Muscle layer of duodenum (tissue), 2 donors: ENCODE data around the gene RBFOX2.

Experiments
- H3K27ac ChIP-seq: one replicate; pipeline ENCODE4 v1.7.0; 2013; ENCODE audit warnings: mild to moderate bottlenecking, low read length
- H3K27me3 ChIP-seq: one replicate; pipeline ENCODE4 v1.7.0; 2013; ENCODE audit warnings: low read depth, mild to moderate bottlenecking, control low read depth, low read length
- H3K36me3 ChIP-seq, 2 donors: one replicate each; pipeline ENCODE4 v1.7.0; 2013; ENCODE audit warnings: low read length in 2 of 2, control low read depth in 1 of 2, mild to moderate bottlenecking in 1 of 2; ENCODE audit not compliant: insufficient read depth in 2 of 2, control insufficient read depth in 1 of 2
- H3K4me1 ChIP-seq, 2 donors: one replicate each; pipeline ENCODE4 v1.7.0; 2013; ENCODE audit warnings: low read length in 2 of 2, mild to moderate bottlenecking in 2 of 2, control low read depth in 1 of 2, moderate library complexity in 1 of 2; ENCODE audit not compliant: insufficient read depth in 2 of 2, control insufficient read depth in 1 of 2
- H3K4me3 ChIP-seq, 2 donors: one replicate each; pipeline ENCODE4 v1.7.0; 2013; ENCODE audit warnings: low read length in 2 of 2, low read depth in 1 of 2, mild to moderate bottlenecking in 1 of 2
- H3K9me3 ChIP-seq, 2 donors: one replicate each; pipeline ENCODE4 v1.7.0; 2013; ENCODE audit warnings: low read length in 2 of 2, control low read depth in 1 of 2, mild to moderate bottlenecking in 1 of 2; ENCODE audit not compliant: control insufficient read depth in 1 of 2
- donor health status: healthy.

RBFOX2 gene

DNA sequence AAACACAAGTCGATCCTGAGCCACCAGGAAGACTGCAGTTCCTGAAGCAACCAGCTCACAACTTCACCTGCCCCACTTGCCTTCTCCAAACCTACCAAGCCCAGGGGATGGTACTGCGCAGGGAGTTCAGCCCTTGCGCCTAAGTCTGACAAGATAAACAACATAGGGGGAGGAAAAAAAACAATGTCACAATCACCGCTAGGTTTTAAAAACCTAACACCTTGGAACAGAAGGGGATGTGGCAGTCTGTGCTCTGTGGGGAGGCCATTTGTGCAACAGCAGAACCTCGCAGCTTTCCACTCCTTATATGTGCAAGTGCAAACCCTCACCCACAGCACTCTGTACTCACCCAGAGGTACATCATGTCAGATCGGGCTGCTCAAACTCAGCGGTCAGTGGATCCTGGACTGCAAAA, 134.2 kb downstream of the RBFOX2 start:
- H3K36me3 ChIP-seq = no peaks in the 10 kb centered on the region
- peak overlapping the region; percentile 35 to 59 for H3K4me3 ChIP-seq
- no peaks in the 10 kb centered on the region for H3K9me3 ChIP-seq
- H3K4me1 ChIP-seq = peaks cover 6 to 39% of the 10 kb centered on the region in 2 donors
- no peaks in the 10 kb centered on the region for H3K27me3 ChIP-seq
- H3K27ac ChIP-seq = peak overlapping the region; percentile 65

DNA sequence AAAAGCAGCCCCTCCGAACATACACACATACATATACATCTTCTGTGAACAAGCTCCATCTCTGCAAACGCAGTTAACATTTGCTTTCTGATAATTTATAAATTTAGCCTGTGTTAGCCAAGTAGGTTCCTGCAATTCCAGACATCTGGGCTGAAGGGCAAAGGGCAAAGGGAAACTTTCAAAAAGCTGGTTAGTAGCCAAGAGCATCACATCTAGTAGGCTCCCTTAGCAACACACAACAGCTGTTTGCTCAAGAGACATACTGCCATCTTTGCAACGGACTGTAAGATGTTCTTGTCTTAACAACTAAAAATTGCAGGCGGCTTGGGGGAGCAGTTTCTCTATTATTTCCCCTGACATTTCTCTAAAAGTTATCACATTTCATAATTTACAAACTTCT, 134.9 kb downstream of the RBFOX2 start:
- peak overlapping the region; percentile 35 to 59 for H3K4me3 ChIP-seq
- no peaks in the 10 kb centered on the region for H3K27me3 ChIP-seq
- peaks cover 6 to 39% of the 10 kb centered on the region in 2 donors for H3K4me1 ChIP-seq
- no peaks in the 10 kb centered on the region for H3K36me3 ChIP-seq
- H3K9me3 ChIP-seq = no peaks in the 10 kb centered on the region
- H3K27ac ChIP-seq = peak overlapping the region; percentile 65

DNA sequence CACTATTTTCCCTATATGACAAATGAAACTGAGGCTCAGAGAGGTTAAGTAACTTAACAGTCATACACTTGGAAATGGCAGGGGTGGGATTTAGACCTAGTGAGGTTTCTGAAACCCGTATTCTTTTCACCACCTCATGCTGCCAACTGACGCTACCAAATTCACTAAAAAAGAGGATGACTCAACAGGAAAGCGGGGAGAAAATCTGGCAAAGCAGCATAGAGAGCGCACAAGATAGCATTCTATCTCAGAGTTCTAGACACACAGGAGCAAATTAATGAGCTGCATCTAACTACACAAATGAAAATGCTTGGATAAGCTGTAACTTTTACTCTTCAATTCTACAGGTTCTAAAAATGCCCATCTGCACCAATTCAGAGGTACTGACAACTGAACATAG, 136.4 kb downstream of the RBFOX2 start:
- no peaks in the 10 kb centered on the region for H3K9me3 ChIP-seq
- no peaks in the 10 kb centered on the region for H3K27me3 ChIP-seq
- no peaks in the 10 kb centered on the region for H3K36me3 ChIP-seq
- peak overlapping the region; percentile 1 to 59 for H3K4me3 ChIP-seq
- H3K4me1 ChIP-seq = peaks cover 6 to 39% of the 10 kb centered on the region in 2 donors
- H3K27ac ChIP-seq = no peak overlapping the region

DNA sequence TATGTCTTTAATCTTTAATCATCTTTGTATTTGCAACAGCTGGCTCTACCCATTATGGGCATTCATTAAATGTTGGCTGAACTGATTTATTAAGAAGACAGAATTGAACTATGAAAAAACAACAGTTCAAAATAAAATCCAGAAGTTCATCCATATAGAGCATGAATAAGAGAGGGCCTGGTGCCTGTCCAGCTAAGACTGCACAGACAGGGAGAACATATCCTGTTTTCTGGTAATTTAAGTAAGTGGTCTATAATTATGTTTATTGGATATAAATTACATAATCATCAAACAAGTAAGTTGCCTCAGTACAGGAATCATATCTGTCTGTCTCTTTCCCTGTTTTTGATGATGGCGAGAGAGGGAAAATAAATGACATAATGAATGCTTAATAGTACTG, 137.2 kb downstream of the RBFOX2 start:
- no peak overlapping the region for H3K4me3 ChIP-seq
- H3K9me3 ChIP-seq = no peaks in the 10 kb centered on the region
- no peak overlapping the region for H3K27ac ChIP-seq
- no peaks in the 10 kb centered on the region for H3K36me3 ChIP-seq
- no peaks in the 10 kb centered on the region for H3K27me3 ChIP-seq
- H3K4me1 ChIP-seq = peaks cover 6 to 37% of the 10 kb centered on the region in 2 donors

DNA sequence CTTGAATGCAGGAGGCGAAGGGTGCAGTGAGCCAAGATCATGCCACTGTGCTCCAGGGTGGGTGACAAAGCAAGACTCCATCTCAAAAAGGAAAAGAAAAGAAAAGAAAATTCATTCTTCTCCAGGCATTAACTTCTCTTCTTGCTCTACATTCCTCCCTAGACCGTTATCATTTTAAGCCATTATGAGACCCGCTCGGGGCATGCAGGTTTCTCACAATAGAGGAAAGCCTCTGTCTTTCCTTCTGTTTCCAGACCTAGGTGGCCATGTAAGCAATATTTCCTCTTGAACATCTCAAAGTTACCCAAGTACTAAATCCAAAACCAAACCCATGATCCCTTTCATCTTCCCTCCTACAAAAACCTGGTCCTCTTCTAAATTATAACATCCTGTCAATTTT, 139.6 kb downstream of the RBFOX2 start:
- H3K27ac ChIP-seq = no peak overlapping the region

DNA sequence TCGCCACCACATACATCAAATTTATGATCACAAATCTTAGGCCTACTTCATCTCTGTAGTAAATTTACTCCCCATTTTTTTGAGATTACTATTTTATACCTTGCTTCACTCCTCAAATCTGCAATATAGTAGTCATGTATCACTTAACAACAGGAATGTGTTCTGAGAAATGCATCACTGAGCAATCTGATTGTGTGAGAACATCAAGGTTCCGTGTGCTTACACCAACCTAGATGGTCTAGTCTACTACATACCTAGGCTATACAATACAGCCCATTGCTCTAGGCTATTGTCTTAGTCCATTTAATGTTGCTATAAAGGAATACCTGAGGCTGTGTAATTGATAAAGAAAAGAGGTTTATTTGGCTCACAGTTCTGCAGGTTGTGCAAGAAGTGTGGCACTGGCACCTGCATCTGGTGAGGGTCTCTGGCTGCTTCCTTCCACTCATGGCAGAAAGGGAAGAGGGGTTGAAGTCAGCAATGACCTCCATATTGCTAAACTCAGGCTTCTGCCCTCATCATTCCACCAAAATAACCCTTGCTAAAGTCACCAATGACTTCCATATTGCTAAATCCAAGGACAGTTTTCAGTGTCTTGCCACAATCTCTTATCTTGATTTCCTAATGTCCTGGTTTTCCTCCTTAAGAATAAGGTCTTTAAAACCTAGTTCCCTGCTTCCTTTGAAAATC, 140.3 kb downstream of the RBFOX2 start:
- Histone ChIP-seq H3K36me3 (no peaks in the 10 kb centered on the region), H3K4me1 (peaks cover 0 to 25% of the 10 kb centered on the region in 2 donors), H3K4me3 (no peak overlapping the region), H3K27ac (no peak overlapping the region), H3K9me3 (no peaks in the 10 kb centered on the region), H3K27me3 (no peaks in the 10 kb centered on the region)

More for the DNA sequence above, 139.6 kb downstream of the RBFOX2 start:
- Histone ChIP-seq H3K27me3 (no peaks in the 10 kb centered on the region), H3K36me3 (no peaks in the 10 kb centered on the region), H3K4me3 (no peak overlapping the region), H3K9me3 (no peaks in the 10 kb centered on the region), H3K4me1 (peaks cover 0 to 25% of the 10 kb centered on the region in 2 donors)

DNA sequence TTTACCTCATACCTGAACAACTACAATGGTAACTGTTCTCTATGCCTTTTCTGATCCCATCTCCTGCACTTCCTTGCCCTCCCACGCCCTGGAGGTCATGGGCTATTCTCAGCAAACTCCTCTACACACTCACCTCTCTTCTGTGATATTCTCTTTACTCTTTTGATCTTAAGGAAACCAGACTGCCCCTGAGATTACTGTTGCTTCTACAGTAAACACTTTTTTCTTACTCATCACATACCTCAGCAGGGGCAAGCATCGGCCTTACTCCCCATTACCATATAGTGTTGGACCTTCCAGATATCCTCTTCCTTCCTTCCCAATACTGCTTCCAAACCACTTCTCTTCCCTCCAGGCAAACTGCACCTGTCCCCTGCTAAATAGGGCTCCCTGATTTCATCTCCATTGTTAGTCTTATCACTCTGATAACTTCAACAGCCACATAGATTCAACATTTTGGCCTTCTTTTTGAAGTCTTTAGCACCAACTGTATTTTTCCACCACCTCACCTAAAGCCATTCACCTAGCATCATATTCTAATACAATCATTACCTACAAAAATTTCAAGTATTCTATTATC, 141.2 kb downstream of the RBFOX2 start:
- Histone ChIP-seq H3K27me3 (no peaks in the 10 kb centered on the region), H3K9me3 (no peaks in the 10 kb centered on the region), H3K27ac (no peak overlapping the region), H3K4me3 (no peak overlapping the region), H3K4me1 (peaks cover 0 to 25% of the 10 kb centered on the region in 2 donors), H3K36me3 (no peaks in the 10 kb centered on the region)

DNA sequence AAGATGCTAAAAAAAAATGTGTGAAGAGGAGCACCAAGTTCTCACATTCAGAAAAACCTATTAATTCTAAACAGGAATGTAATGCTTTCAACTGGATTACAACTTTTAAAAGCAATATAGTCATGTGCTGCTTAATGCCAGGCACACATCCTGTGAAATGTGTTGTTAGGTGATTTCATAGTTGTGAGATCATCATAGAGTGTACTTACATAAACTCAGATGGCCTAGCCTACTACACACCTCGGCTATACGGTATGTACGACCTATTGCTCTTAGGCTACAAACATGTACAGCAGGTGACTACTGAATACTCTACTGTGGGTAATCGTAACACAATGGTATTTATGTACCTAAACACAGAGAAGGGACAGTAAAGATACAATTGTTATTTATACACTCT, 142.3 kb downstream of the RBFOX2 start:
- no peaks in the 10 kb centered on the region for H3K27me3 ChIP-seq
- peaks cover 0 to 28% of the 10 kb centered on the region in 2 donors for H3K4me1 ChIP-seq
- no peaks in the 10 kb centered on the region for H3K36me3 ChIP-seq
- H3K4me3 ChIP-seq = no peak overlapping the region
- no peaks in the 10 kb centered on the region for H3K9me3 ChIP-seq
- no peak overlapping the region for H3K27ac ChIP-seq

DNA sequence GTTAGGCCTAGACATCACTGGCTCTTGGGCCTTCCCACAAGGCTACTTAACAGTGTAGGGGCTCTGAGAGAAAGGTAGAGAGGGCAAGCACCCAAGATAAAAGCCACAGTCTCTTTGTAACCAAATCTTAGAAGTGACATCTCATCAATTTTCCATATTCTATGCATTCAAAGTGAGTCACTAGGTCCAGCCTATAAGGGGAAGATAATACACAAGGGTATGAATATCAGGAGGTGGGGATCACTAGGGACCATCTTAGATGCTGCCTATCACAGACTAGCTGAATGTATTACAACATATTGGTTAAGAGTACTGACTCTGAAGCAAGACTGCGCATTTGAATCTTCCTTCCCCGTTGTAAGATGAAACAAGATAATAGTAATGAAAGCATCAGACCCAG, 144.1 kb downstream of the RBFOX2 start:
- no peaks in the 10 kb centered on the region for H3K36me3 ChIP-seq
- H3K27ac ChIP-seq = no peak overlapping the region
- no peaks in the 10 kb centered on the region for H3K27me3 ChIP-seq
- no peak overlapping the region for H3K4me3 ChIP-seq
- H3K4me1 ChIP-seq = peaks cover 0 to 32% of the 10 kb centered on the region in 2 donors
- H3K9me3 ChIP-seq = no peaks in the 10 kb centered on the region

DNA sequence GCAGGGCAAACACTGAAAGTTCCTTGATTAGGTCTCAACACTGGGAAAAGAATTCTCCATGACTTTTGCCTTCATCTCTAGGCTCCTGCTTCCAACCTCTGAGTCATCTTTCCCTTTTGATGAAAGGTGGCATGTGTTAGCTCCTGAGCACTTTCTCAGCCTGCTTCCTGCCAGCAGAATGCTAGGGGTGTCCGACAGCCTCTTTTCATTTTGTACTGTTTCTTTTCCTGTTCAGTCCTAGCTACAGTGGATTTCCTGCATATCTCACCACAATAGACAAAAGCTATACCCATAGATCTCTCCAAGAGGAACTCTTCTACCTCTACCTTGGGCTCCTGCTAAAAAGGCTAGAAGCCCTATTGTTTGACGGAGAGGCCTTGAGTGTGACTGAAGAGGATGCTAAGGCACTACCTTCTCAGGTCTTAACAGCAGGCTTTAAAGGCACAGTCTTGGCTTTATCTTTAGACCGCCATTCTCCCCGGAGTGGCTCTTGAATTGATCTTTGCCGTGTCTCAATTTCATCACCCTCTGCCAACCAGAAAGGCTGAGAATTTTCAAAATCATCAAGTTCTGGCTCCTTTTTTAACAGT, 145.5 kb downstream of the RBFOX2 start:
- H3K36me3 ChIP-seq = no peaks in the 10 kb centered on the region
- peaks cover 0 to 35% of the 10 kb centered on the region in 2 donors for H3K4me1 ChIP-seq
- peak overlapping the region; percentile 12 for H3K27ac ChIP-seq
- no peak overlapping the region for H3K4me3 ChIP-seq
- no peaks in the 10 kb centered on the region for H3K9me3 ChIP-seq
- no peaks in the 10 kb centered on the region for H3K27me3 ChIP-seq

DNA sequence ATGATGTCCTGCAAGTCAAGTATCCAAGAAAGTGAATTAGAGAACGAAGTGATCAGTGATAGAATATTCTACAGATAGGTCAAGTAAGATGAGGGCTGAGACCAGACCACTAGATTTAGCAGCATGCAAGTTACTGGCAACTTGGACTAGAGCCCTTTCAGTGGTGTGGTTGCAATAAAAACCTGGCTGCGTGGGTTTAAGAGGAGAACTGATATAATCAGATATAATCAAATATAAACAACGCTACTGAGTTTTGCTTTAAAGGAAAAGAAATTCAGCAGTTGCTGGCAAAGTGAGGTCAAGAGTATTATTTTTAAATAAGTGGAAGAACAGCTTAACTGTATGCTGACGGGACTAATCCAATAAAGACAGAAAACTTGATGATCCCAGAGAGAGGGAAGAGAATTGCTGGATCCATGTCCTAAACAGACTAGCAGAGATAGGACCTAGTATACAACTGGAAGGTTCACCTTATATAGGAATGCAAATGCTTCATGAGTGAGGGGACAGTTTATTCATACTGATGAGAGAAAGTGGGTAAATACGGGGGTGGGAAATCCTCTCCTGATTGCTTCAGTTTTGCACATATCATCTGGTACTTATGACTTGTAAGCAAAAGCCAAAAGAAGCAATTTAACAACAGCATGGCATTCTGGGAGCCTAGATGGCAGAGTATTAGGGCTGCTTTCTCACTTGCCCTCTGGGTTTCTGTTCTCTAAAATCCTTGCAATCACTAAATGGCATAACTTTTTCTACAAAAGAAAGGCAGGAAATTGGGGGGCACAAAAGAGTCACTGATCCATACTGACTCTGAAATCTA, 146.2 kb downstream of the RBFOX2 start:
- Histone ChIP-seq H3K4me1 (peaks cover 0 to 41% of the 10 kb centered on the region in 2 donors), H3K36me3 (no peaks in the 10 kb centered on the region), H3K4me3 (no peak overlapping the region), H3K9me3 (no peaks in the 10 kb centered on the region), H3K27ac (no peak overlapping the region), H3K27me3 (no peaks in the 10 kb centered on the region)
